IPS-11a (cell line): ENCODE data around the gene PSMD8.
A peak's percentile ranks its signal among the peaks of the same experiment; 100 is the strongest.
"Not testable (repeated sequence)": the region's sequence is repeated elsewhere in the genome, so short reads cannot be mapped to it uniquely, and the experiment has no call there.

Experiments used
- H3K4me3 ChIP-seq: one replicate; pipeline ENCODE4 v1.5.1; 2013; ENCODE audit warnings: low read depth, low read length, control low read depth

The PSMD8 gene

DNA sequence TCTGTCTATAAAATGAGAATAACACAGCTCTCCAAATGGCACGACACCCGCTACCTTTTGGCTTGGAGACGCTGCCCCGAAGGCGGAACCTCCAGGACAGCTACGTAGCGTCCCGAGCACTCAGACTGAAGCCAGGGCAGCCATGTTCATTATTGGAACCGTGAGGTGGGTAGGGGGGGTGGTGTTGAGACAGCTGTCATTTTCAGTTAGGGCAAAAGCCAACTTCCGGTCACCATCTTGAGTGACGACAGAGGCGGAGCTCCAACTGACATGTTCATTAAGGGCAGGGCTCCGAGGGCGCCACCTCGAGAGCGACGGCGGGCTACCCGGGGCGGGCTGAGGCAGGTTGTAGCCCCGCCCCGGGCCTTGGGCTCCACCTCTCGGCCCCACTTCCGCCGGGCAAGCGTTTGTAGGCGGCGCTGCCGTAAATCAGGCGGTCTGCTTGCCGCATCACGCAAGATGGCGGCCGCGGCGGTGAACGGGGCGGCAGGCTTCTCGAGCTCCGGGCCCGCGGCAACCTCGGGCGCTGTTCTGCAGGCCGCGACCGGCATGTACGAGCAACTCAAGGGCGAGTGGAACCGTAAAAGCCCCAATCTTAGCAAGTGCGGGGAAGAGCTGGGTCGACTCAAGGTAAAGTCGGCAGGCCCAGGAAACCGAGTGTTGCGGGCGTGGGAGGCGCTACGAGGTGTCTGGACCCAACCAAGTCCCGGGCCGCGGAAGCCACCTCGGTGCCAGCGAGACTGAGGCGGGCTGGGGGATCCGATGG, at the start of gene PSMD8:
TSS of gene PSMD8 (plus strand) at position 240 of the 766 bp plus-strand sequence. CDS start at position 271, 31 bp downstream.
- H3K4me3 ChIP-seq, result peak within 1 kb of the TSS; percentile 93

- H3K4me3 ChIP-seq, result no peak overlapping the region
Measured at GRCh38 chr19:38326591-38326990, 47.8 kb upstream of the PSMD8 start.

DNA sequence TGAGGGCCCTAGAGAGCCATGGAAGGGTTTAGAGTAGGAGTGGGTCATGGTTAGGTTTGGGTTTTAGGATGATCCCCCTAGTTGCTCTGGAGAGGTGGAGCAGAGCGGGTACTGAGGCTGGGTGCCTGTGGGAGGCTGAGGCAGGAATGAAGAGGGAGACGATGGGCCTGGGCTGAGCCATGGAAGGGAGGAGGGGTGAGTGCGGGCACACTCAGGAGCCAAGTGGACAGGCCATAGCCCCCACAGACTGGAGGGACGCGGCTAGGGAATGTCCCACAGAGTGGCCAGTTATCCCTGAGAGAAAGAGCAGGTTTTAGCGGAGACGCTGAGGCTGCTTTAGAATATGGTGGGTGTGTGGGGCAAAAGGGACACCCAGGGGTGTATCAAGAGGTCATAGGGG, 44.7 kb upstream of the PSMD8 start:
- no peak overlapping the region for H3K4me3 ChIP-seq

DNA sequence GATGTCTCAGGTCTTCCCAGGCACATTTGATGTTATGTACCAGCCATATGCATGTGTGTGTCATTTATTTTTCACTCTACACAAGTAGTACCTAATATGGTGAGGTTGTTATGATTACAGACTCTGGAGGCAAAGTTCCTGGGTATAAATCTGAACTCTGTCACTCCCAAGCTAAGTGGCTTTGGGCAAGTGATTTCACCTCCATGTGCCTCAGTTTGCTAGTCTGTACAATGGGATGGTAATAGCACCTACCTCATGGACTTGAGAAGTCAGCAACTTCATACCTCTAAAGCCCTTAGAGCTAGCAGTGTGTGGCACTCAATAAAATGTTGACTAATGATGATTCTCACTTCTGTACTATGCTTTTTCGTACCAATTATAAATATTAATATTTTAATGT, 42.6 kb upstream of the PSMD8 start:
- H3K4me3 ChIP-seq, result no peak overlapping the region

DNA sequence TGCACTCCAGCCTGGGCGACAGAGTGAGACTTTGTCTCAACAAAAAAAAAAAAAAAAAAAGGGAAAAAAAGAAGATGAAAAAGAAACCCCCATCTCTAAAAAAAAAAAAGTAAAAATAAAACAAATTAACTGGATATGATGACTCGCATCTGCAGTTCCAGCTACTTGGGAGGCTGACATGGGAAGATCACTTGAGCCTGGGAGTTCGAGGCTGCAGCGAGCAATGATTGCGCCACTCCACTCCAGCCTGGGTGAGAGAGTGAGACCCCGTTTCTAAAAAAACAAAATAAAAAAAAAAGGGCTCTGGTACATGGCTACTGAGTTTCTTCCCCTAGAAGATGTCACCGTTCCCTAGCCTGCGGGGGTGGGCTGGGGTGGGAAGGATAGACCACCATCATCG, 41.1 kb upstream of the PSMD8 start:
- H3K4me3 ChIP-seq, result no peak overlapping the region

GRCh38 chr19:38335949-38336637, 38.3 kb upstream of the PSMD8 start:
- H3K4me3 ChIP-seq, result peak overlapping the region; percentile 77

GRCh38 chr19:38336638-38337359, 37.6 kb upstream of the PSMD8 start:
- peak overlapping the region; percentile 77 for H3K4me3 ChIP-seq

DNA sequence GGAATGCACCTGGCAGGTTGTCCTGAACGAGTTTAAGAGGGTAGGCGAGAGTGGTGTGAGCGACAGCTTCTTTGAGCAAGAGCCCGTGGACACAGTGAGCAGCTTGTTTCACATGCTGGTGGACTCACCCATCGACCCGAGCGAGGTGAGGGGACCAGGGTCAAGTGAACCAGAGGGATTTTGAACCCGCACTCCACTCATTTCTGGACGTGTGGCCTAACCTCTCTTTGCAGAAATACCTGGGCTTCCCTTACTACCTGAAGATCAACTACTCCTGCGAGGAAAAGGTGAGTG, 37.1 kb upstream of the PSMD8 start:
- peak overlapping the region; percentile 50 for H3K4me3 ChIP-seq

DNA sequence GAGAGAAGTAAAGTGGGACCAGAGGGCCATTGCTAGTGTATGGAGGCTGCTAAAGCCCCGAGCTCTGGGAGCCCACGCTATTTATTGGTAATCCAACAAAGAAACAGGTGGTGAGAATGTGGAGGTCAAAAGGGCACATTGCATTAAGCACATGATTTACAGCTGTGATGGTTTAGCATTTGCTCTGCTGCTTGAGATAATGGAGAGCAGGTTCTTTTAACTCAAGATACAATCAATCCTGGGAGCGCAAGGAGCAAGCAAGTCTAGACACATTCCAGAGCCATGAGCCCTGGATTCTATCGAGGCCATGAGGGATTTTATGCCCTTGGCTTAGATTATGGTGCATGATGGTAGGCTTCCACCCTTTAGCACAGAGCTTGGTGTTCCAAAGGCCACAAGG, 35.4 kb upstream of the PSMD8 start:
- not testable (repeated sequence) for H3K4me3 ChIP-seq

GRCh38 chr19:38340927-38341326, 33.4 kb upstream of the PSMD8 start:
- H3K4me3 ChIP-seq, result no peak overlapping the region

DNA sequence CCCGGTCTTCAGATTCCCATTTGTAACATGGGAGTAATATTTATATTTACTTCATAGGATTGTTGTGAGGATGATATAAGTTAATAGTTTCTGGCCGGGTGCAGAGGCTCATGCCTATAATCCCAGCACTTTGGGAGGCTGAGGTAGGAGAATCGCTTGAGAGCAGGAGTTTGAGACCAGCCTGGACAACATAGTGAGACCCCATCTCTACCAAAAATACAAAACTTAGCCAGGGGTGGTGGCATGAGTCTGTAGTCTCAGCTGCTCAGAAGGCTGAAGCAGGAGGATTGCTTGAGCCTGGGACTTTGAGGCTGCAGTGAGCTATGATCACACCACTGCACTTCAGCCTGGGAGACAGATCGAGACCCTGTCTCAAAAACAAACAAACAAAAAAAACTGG, 27.5 kb upstream of the PSMD8 start:
- no peak overlapping the region for H3K4me3 ChIP-seq

DNA sequence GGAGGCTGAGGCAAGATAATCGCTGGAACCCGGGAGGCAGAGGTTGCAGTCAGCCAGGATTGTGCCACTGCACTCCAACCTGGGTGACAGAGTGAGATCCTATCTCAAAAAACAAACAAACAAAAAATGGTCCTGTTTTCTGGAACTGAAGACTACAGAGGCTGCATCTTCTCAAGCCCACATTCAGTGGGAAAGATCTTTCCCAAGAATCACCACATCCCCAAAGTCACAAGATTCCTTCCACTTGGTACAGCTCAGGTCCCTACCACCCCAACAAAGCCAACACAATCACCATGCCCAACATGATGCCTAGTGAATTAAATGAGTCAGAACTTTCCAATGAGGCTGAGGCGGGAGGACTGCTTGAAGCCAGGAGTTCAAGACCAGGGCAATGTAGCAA, 23.5 kb upstream of the PSMD8 start:
- H3K4me3 ChIP-seq, result no peak overlapping the region

DNA sequence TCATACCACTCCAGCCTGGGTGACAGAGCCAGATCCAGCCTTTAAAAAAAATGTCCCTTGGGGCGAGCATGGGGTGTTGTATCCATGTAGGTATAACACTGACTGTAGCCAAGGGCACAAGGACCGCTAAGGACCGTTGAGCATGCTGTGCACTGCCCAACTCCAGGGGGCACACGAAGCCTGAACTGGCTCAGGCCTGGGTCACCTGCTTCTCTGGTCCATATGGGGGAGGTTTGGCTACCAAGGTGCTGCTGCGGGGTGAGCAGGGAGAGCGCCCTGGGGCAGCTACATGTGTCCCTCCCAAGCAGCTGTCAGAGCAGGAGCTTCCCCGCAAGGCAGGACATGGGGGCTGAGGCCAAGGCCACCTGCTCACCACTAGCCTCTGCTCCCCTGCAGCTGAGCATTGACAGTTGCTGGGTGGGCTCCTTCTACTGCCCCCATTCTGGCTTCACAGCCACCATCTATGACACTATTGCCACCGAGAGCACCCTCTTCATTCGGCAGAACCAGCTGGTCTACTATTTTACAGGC, 22.4 kb upstream of the PSMD8 start:
- no peak overlapping the region for H3K4me3 ChIP-seq

DNA sequence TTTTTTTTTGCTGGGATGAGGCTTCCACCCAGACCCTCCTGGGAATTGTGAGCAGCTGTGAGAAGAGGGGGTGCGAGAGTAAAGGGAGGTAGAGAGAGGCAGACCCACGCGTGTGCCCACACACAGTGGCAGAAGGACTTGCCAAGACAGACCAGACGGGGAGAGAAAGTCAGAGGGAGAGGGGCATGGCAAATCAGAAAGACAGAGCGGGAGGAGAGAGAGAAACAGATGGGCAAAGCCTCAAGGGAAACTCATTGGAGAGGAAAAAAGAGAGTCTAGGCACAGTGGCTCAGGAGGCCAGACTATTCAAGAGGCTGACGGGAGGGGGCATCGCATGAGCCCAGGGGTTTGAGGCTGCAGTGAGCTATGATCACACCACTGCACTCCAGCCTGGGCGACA, 21.8 kb upstream of the PSMD8 start:
- H3K4me3 ChIP-seq, result no peak overlapping the region

- H3K4me3 ChIP-seq, result no peak overlapping the region
Measured at GRCh38 chr19:38355728-38356725, 18.3 kb upstream of the PSMD8 start.

DNA sequence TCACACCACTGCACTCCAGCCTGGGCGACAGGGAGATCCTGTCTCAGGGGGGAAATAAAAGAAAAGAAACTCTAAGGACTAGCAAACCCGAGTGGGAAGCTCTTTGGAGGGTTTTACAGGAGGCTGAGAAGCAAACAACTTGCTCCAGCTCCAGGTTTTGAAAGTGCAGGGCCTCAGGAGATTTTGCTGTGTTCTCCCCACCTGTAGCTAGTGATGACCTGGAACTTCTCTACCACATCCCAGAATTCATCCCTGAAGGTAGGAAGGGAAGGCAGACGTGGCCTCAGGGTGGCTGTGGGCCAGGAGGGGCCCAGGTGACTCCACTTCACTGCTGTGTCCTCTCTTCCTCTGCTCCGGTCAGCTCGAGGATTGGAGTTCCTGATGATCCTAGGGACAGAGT, 16.3 kb upstream of the PSMD8 start:
- no peak overlapping the region for H3K4me3 ChIP-seq

- H3K4me3 ChIP-seq, result no peak overlapping the region
Measured at GRCh38 chr19:38359242-38360021, 14.9 kb upstream of the PSMD8 start.

GRCh38 chr19:38360351-38360750, 14.0 kb upstream of the PSMD8 start:
- H3K4me3 ChIP-seq, result no peak overlapping the region

DNA sequence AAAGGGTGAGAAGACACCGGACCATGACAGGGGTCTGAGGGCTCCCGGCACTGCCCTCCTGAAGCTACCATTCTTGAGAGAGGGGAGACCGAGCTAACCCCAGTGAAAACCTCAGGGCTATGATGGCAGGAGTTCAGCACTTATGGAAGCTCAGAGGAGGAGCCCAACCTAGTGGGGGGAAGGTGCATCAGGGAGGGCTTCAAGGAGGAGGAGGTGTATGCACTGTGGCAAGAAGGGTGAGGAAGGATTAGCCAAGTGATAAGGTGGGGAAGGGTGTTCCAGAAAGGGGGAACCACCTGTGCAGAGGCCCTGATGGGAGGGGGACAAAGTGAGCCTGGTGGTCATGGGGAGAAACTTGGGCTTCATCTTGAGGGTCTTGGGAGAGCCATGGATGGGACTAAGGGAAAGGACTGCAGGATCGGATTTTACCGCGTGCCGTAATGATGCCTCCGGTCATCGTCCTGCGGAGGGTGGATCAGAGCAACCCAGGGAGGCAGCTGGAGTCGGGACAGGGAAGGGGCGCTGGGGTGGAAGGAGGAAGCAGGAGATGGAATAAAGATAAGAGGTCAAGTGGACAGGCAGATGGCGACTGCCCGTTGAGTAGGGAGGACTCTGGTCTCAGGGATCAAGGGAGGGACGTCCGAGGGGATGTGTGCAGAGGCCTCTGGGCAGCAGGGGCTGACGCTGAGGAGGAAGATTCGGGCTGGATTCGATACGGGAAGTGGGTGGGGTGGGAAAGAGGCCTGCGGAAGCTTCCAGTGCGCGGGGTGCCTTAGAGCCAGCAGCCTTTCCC, 13.3 kb upstream of the PSMD8 start:
- H3K4me3 ChIP-seq, result peak overlapping the region; percentile 80
